Measurements from ENCODE around the gene PITRM1. TPM values are rescaled to one million over a fixed set of nuclear protein-coding genes. Genes with fewer than 3 reads are reported as not detected.

The PITRM1 gene
- total and polyA plus RNA-seq, 7 experiments from 2014 or later, result 35.1 to 90.8 (median 71.8) TPM

DNA sequence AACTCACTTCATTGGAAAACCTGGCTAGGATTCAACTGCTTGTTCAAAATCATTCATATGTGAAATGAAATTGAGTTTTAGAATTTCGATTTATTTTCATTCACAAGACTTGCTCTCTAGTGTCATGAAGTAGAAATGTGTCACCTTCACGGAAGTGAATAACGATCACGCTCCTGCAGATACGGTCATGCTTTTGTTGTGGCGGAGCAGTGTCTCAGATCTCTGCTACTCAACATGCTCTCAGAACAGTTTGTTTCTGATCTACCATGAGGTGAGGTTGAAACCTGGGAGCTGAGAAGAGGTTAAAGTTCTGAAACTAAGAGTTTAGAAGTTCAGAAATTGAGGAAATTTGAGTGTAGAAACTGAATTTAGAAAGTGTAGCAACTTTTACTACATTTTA, 13.8 kb upstream of the PITRM1 start:
- H3K9me3 ChIP-seq (ENCODE audit: control insufficient read depth in 2 of 3, low read length in 3 of 3), result no peaks in the 10 kb centered on the region
- H3K27me3 ChIP-seq (ENCODE audit: control insufficient read depth in 2 of 2, insufficient read depth in 2 of 2, low read length in 2 of 2), result no peaks in the 10 kb centered on the region
- intact Hi-C loops (cut with micrococcal nuclease), result loop anchor here (1.0 kb wide), 2 partner anchors 13 to 14 kb away; partner anchors contain the start of gene PITRM1 (in 1 of the 2)
- ChIA-PET POLR2A (interaction anchor here (1.1 to 1.3 kb wide), 2 partner anchors 14 to 17 kb away, joined by 4 read pairs; partner anchors contain the start of gene PITRM1), CTCF (interaction anchor here (0.7 to 1.3 kb wide), 2 partner anchors 11 to 804 kb away, joined by 4 to 6 read pairs; no protein-coding TSS in a partner anchor)
- no peaks in the 10 kb centered on the region for H3K4me1 ChIP-seq (ENCODE audit: control insufficient read depth in 2 of 2, insufficient read depth in 2 of 2, low read length in 2 of 2)
- Mint-ChIP-seq H3K9me3 (no peaks in the 10 kb centered on the region), H3K27ac (peak overlapping the region in 8 of 9 donors; percentile 49 to 87 (median 74)), H3K4me3 (peak overlapping the region in 9 of 10 donors; percentile 16 to 74 (median 42)), H3K27me3 (peaks cover 0 to 79% (median 0%) of the 10 kb centered on the region in 5 donors), H3K36me3 (no peaks in the 10 kb centered on the region), H3K4me1 (peaks cover 6 to 19% (median 8%) of the 10 kb centered on the region in 7 donors)
- H3K36me3 ChIP-seq (ENCODE audit: control insufficient read depth in 2 of 3, insufficient read depth in 3 of 3, low read length in 3 of 3), result no peaks in the 10 kb centered on the region
- peak; percentile 97 for ATAC-seq
- peak in 7 of 9 donors; percentile 62 to 85 (median 76) for DNase-seq
- H3K4me3 ChIP-seq (ENCODE audit: low read length), result no peak overlapping the region
- no peak overlapping the region for H3K27ac ChIP-seq (ENCODE audit: low read depth, low read length)

DNA sequence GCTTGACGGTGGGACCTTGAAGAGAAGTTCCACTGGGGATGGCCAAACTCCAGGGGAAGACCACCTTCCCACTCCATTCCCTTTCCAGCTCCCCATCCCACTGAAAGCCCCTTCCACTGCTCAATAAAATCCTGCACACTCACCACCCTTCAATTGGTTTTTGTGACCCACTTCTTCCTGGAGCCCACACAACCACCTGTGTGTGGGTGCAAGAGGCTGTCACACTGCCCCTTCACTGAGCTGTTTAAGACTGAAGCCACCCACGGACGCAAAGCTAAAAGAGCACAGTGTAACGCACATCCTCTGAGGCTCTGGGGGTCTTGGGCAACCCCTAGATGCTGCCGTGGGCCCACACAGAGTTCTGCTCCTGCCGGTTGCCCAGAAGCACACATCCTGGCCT, 12.8 kb upstream of the PITRM1 start:
- Histone ChIP-seq H3K27me3 (ENCODE audit: control insufficient read depth in 2 of 2, insufficient read depth in 2 of 2, low read length in 2 of 2) (no peaks in the 10 kb centered on the region), H3K4me3 (ENCODE audit: low read length) (no peak overlapping the region), H3K9me3 (ENCODE audit: control insufficient read depth in 2 of 3, low read length in 3 of 3) (no peaks in the 10 kb centered on the region), H3K36me3 (ENCODE audit: control insufficient read depth in 2 of 3, insufficient read depth in 3 of 3, low read length in 3 of 3) (no peaks in the 10 kb centered on the region), H3K27ac (ENCODE audit: low read depth, low read length) (no peak overlapping the region), H3K4me1 (ENCODE audit: control insufficient read depth in 2 of 2, insufficient read depth in 2 of 2, low read length in 2 of 2) (no peaks in the 10 kb centered on the region)
- no peaks in the 10 kb centered on the region for H3K9me3 Mint-ChIP-seq
- DNase-seq, result no peak
- H3K36me3 Mint-ChIP-seq, result no peaks in the 10 kb centered on the region
- H3K4me1 Mint-ChIP-seq, result peaks cover 6 to 21% (median 8%) of the 10 kb centered on the region in 7 donors
- CTCF ChIA-PET, result interaction anchor here (0.5 to 1.3 kb wide), 2 partner anchors 9 to 12 kb away, joined by 3 to 6 read pairs; no protein-coding TSS in a partner anchor
- intact Hi-C loops (cut with micrococcal nuclease), result no loop called here
- ATAC-seq, result no peak
- POLR2A ChIA-PET, result interaction anchor here (1.3 to 1.5 kb wide), 2 partner anchors 12 to 13 kb away, joined by 3 to 4 read pairs; partner anchors contain the start of gene PITRM1
- H3K27me3 Mint-ChIP-seq, result peaks cover 0 to 79% (median 0%) of the 10 kb centered on the region in 5 donors
- H3K4me3 Mint-ChIP-seq, result peak overlapping the region in 1 of 10 donors; percentile 3
- peak overlapping the region in 1 of 9 donors; percentile 54 for H3K27ac Mint-ChIP-seq

DNA sequence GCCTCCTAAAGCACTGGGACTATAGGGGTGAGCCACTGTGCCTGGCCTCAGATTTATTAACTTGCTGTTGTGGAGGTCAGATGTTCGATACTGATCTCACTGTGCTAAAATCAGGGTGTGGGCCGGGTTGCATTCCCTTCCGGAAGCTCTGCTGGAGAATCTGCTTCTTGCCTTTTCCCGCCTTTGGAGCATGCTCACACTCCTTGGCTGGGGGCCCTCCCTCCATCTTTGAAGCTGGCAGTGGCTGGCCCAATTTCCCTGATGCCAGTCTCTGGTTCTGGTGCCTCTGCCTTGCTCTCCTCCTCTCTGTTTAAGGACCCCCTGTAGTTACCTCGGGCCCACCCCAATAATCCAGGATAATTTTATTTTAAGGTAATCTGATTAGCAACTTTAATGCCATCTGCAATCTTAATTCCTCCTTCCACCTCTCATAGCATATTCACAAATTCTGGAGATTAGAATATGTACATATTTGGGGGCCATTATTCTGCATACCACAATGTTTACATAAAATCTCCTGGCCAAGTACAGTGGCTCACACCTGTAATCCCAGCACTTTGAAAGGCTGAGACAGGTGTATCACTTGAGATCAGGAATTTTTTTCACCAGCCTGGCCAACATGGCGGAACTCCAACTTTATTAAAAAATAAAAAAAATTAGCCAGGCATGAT, 7.9 kb upstream of the PITRM1 start:
- Histone ChIP-seq H3K27me3 (ENCODE audit: control insufficient read depth in 2 of 2, insufficient read depth in 2 of 2, low read length in 2 of 2) (no peaks in the 10 kb centered on the region), H3K4me1 (ENCODE audit: control insufficient read depth in 2 of 2, insufficient read depth in 2 of 2, low read length in 2 of 2) (no peaks in the 10 kb centered on the region), H3K9me3 (ENCODE audit: control insufficient read depth in 2 of 3, low read length in 3 of 3) (no peaks in the 10 kb centered on the region), H3K36me3 (ENCODE audit: control insufficient read depth in 2 of 3, insufficient read depth in 3 of 3, low read length in 3 of 3) (no peaks in the 10 kb centered on the region), H3K27ac (ENCODE audit: low read depth, low read length) (no peak overlapping the region), H3K4me3 (ENCODE audit: low read length) (no peak overlapping the region)
- ChIA-PET POLR2A (interaction anchor here (1.5 kb wide), 1 partner anchor 8 kb away, joined by 3 read pairs; the partner anchor contains the start of gene PITRM1), CTCF (no interaction called here)
- Mint-ChIP-seq H3K36me3 (no peaks in the 10 kb centered on the region), H3K4me1 (peaks cover 0 to 12% (median 2%) of the 10 kb centered on the region in 7 donors), H3K4me3 (no peak overlapping the region), H3K27ac (no peak overlapping the region), H3K27me3 (peaks cover 0 to 83% (median 0%) of the 10 kb centered on the region in 5 donors), H3K9me3 (no peaks in the 10 kb centered on the region)
- ATAC-seq (no peak), DNase-seq (no peak)
- intact Hi-C loops (cut with micrococcal nuclease), result no loop called here

DNA sequence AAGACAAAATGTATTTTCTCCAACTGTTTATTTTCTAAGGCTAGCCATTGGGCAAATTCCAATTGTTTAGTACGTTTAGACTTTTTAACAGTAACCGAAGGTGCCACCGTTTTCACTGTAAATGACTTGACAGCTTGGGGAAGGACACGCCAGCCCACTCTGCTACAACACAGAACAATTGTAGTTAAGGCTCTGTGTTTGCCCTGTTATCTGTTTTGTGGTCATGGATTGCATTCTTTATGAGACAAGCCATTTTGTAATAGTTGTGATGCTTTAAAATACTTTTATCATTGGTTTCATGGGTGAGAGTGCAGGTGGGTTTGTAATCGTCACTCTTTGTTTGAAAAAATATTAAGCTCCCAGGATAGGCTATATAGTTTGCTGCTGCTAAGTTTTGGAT, 6.6 kb upstream of the PITRM1 start:
- no peak overlapping the region for H3K27ac ChIP-seq (ENCODE audit: low read depth, low read length)
- H3K9me3 ChIP-seq (ENCODE audit: control insufficient read depth in 2 of 3, low read length in 3 of 3), result no peaks in the 10 kb centered on the region
- no peak for DNase-seq
- H3K27me3 ChIP-seq (ENCODE audit: control insufficient read depth in 2 of 2, insufficient read depth in 2 of 2, low read length in 2 of 2), result no peaks in the 10 kb centered on the region
- no peak overlapping the region for H3K4me3 ChIP-seq (ENCODE audit: low read length)
- H3K36me3 ChIP-seq (ENCODE audit: control insufficient read depth in 2 of 3, insufficient read depth in 3 of 3, low read length in 3 of 3), result no peaks in the 10 kb centered on the region
- no peaks in the 10 kb centered on the region for H3K36me3 Mint-ChIP-seq
- H3K4me1 Mint-ChIP-seq, result peaks cover 0 to 6% (median 0%) of the 10 kb centered on the region in 7 donors
- H3K27ac Mint-ChIP-seq, result no peak overlapping the region
- H3K9me3 Mint-ChIP-seq, result no peaks in the 10 kb centered on the region
- ChIA-PET POLR2A (no interaction called here), CTCF (interaction anchor here (0.7 kb wide), 1 partner anchor 10 kb away, joined by 3 read pairs; no protein-coding TSS in a partner anchor)
- no peak overlapping the region for H3K4me3 Mint-ChIP-seq
- intact Hi-C loops (cut with micrococcal nuclease), result loop anchor here in 1 of 2 donors (10.0 kb wide), 1 partner anchor 696 kb away; no protein-coding TSS in a partner anchor
- H3K27me3 Mint-ChIP-seq, result peaks cover 0 to 80% (median 0%) of the 10 kb centered on the region in 5 donors
- peak; percentile 40 for ATAC-seq
- no peaks in the 10 kb centered on the region for H3K4me1 ChIP-seq (ENCODE audit: control insufficient read depth in 2 of 2, insufficient read depth in 2 of 2, low read length in 2 of 2)

DNA sequence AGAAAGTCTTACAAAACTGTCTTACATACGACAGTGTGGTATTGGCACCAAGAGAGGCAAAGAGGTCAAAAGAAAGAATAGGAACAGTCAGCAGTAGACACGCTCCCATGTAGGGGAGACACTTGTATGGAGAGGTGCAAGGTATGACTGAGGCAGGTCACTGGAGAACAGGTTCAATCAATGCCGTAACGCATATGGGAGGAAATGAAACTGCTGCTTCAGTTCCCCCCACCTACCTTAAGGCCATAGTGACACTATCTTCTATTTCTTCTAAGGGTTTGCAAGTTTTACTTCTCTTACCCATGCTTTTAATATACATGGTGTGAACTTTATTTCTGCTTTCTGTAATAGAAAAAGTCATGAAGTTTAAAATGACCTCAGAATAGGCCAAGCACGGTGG, 5.5 kb upstream of the PITRM1 start:
- peaks cover 0 to 10% (median 4%) of the 10 kb centered on the region in 7 donors for H3K4me1 Mint-ChIP-seq
- no peaks in the 10 kb centered on the region for H3K36me3 Mint-ChIP-seq
- ATAC-seq, result no peak
- Histone ChIP-seq H3K9me3 (ENCODE audit: control insufficient read depth in 2 of 3, low read length in 3 of 3) (no peaks in the 10 kb centered on the region), H3K36me3 (ENCODE audit: control insufficient read depth in 2 of 3, insufficient read depth in 3 of 3, low read length in 3 of 3) (no peaks in the 10 kb centered on the region), H3K4me1 (ENCODE audit: control insufficient read depth in 2 of 2, insufficient read depth in 2 of 2, low read length in 2 of 2) (no peaks in the 10 kb centered on the region), H3K27me3 (ENCODE audit: control insufficient read depth in 2 of 2, insufficient read depth in 2 of 2, low read length in 2 of 2) (no peaks in the 10 kb centered on the region), H3K4me3 (ENCODE audit: low read length) (no peak overlapping the region), H3K27ac (ENCODE audit: low read depth, low read length) (no peak overlapping the region)
- peaks cover 0 to 75% (median 0%) of the 10 kb centered on the region in 5 donors for H3K27me3 Mint-ChIP-seq
- H3K27ac Mint-ChIP-seq, result no peak overlapping the region
- DNase-seq, result no peak
- CTCF ChIA-PET, result no interaction called here
- intact Hi-C loops (cut with micrococcal nuclease), result loop anchor here in 1 of 2 donors (10.0 kb wide), 1 partner anchor 697 kb away; no protein-coding TSS in a partner anchor
- peaks cover 0 to under 1% (median 0%) of the 10 kb centered on the region in 11 donors for H3K9me3 Mint-ChIP-seq
- H3K4me3 Mint-ChIP-seq, result no peak overlapping the region
- POLR2A ChIA-PET, result no interaction called here

DNA sequence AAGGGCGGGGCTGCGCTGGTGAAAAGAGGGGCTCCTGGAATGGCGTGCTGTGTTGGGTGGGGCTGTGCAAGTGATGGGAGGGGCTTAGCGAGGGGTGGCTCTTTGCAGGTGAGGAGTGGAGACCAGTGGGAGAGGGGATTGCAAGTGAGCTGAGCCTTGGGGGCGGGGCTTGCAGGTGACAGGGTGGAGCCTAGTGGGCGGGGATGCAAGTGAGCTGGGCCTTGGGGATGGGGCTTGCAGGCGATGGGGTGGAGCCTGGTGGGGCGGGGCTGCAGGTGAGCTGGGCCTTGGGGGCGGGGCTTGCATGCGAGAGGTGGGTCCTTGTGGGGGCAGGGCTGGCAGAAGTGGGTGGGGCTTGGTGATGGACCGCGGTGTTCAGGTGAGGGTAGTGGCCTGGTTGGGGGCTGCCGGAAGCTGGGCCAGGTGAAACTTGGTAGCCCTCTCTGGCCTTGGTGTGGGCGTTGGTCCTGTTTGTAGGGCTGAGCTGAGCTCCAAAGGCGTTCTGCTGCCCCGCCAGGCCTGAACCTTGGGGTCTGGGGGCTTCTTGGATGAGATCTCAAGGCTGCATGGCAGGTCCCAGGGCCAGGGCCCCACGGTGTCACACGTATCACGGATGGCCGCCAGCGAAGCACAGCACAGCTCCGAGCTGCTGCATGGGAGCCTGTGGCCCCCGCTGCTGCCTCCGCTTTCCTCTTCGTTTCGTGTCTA, 743 bp upstream of the PITRM1 start:
- intact Hi-C loops (cut with micrococcal nuclease), result loop anchor here (1.0 to 10.0 kb wide), 6 partner anchors 13 to 1654 kb away; partner anchors contain the start of gene AKR1E2 (in 1 of the 2)
- Mint-ChIP-seq H3K4me3 (peak overlapping the region; percentile 73 to 95 (median 85)), H3K4me1 (peaks cover 9 to 31% (median 23%) of the 10 kb centered on the region in 7 donors), H3K36me3 (peaks cover 4 to 9% (median 5%) of the 10 kb centered on the region in 5 donors), H3K27ac (peak overlapping the region; percentile 64 to 93 (median 84)), H3K9me3 (peaks cover 0 to 3% (median 0%) of the 10 kb centered on the region in 11 donors), H3K27me3 (peaks cover 0 to 39% (median 0%) of the 10 kb centered on the region in 5 donors)
- Histone ChIP-seq H3K9me3 (ENCODE audit: control insufficient read depth in 2 of 3, low read length in 3 of 3) (no peaks in the 10 kb centered on the region), H3K4me1 (ENCODE audit: control insufficient read depth in 2 of 2, insufficient read depth in 2 of 2, low read length in 2 of 2) (peaks cover 5 to 6% of the 10 kb centered on the region in 2 donors), H3K4me3 (ENCODE audit: low read length) (peak overlapping the region; percentile 54), H3K27me3 (ENCODE audit: control insufficient read depth in 2 of 2, insufficient read depth in 2 of 2, low read length in 2 of 2) (no peaks in the 10 kb centered on the region), H3K27ac (ENCODE audit: low read depth, low read length) (peak overlapping the region; percentile 69), H3K36me3 (ENCODE audit: control insufficient read depth in 2 of 3, insufficient read depth in 3 of 3, low read length in 3 of 3) (peaks cover 0 to 17% (median 9%) of the 10 kb centered on the region in 3 experiments)
- ATAC-seq (peak; percentile 53), DNase-seq (no peak)
- ChIA-PET POLR2A (interaction anchor here (0.6 to 1.2 kb wide), 3 partner anchors 8 to 12 kb away, joined by 3 to 4 read pairs (median 3); no protein-coding TSS in a partner anchor), CTCF (no interaction called here)
